ENCODE data around the gene DPYSL5.

GRCh38 chr2:26946841-26947784 lies 99.2 kb downstream of the DPYSL5 start:
- no peak for TF ChIP-seq CTCF (IDR thresholded peaks at IDR 0.05)
- TF ChIP-seq POLR2A (IDR thresholded peaks at IDR 0.05) = no peak
- TF ChIP-seq POLR2AphosphoS5 (IDR thresholded peaks at IDR 0.05) = no peak
